HUES6 (cell line): Measurements from ENCODE around the gene SLC25A21.

Experiments used
- H3K27ac ChIP-seq: 2 replicates; pipeline ENCODE4 v1.7.0; 2013; ENCODE audit warnings: low read depth, mild to moderate bottlenecking, low read length, inconsistent platforms
- H3K27me3 ChIP-seq: 2 replicates; pipeline ENCODE4 v1.6.1; 2013; ENCODE audit warnings: low read length; ENCODE audit not compliant: control insufficient read depth, insufficient read depth
- H3K36me3 ChIP-seq: 2 replicates; pipeline ENCODE4 v1.6.1; 2013; ENCODE audit warnings: low read length; ENCODE audit not compliant: control insufficient read depth, insufficient read depth
- H3K4me1 ChIP-seq: 2 replicates; pipeline ENCODE4 v1.6.1; 2013; ENCODE audit warnings: low read length; ENCODE audit not compliant: control insufficient read depth, insufficient read depth
- H3K4me3 ChIP-seq: 2 replicates; pipeline ENCODE4 v1.5.1; 2013; ENCODE audit warnings: low read depth, low read length
- H3K9ac ChIP-seq: one replicate; pipeline ENCODE4 v1.6.1; 2013; ENCODE audit warnings: mild to moderate bottlenecking, low read length
- H3K9me3 ChIP-seq: 2 replicates; pipeline ENCODE4 v1.6.1; 2013; ENCODE audit warnings: low read depth, low read length; ENCODE audit not compliant: control insufficient read depth, insufficient read depth

Gene SLC25A21

DNA sequence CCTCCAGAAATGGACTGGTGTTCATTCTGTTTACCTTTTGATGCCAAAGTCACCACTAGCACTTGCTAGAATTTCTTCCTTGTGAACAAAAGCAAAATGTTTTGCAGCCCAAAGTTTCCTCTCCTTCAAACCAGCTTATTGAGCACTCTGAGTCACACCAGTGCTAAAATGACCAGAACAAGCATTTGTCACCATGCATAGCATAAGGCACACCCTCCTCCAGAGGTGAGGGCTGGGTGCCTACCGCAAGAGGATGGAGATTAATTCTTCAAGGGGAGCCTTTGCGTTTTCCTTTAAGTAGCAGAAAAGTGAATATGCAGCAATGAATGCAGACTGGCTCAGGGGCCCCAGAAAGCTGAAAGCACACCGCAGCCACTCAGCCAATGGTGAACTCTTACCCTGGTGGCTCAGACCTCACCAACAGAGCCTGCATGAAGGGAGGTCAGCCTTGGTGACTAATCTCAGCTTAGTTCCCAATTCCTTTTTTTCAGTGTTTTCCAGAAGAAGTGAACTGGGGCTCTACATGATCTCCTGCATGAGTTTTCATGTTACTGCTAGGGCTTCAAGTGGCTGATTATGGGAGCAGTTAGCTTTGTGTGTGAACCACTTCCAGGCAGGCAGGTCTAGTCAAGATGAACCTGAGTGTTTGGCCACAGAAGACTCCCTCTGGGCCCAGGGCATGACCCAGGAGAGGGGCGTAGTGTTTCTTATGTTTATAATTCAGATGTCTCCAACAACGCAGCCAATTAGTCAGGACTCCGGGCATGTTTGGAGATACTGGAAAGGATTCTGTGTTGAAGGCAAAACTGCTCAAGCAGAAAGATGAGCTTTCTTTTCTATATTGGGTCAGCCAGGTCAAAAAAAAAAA, 414.4 kb downstream of the SLC25A21 start:
- no peaks in the 10 kb centered on the region for H3K9me3 ChIP-seq
- H3K9ac ChIP-seq = no peak overlapping the region
- peaks cover 7% of the 10 kb centered on the region for H3K4me1 ChIP-seq
- H3K4me3 ChIP-seq = no peak overlapping the region
- no peaks in the 10 kb centered on the region for H3K27me3 ChIP-seq
- no peak overlapping the region for H3K27ac ChIP-seq
- H3K36me3 ChIP-seq = no peaks in the 10 kb centered on the region

GRCh38 chr14:36756226-36756625, 416.2 kb downstream of the SLC25A21 start:
- Histone ChIP-seq H3K27ac (no peak overlapping the region), H3K36me3 (no peaks in the 10 kb centered on the region), H3K27me3 (no peaks in the 10 kb centered on the region), H3K4me3 (no peak overlapping the region), H3K4me1 (peaks cover 7% of the 10 kb centered on the region), H3K9me3 (0 out of 2 replicates have a peak, but pooled peaks cover 5% of the 10 kb centered on the region), H3K9ac (no peak overlapping the region)

- Histone ChIP-seq H3K9me3 (0 out of 2 replicates have a peak, but pooled peaks cover 5% of the 10 kb centered on the region), H3K4me1 (peaks cover 7% of the 10 kb centered on the region), H3K9ac (no peak overlapping the region), H3K27ac (no peak overlapping the region), H3K36me3 (no peaks in the 10 kb centered on the region), H3K4me3 (no peak overlapping the region), H3K27me3 (no peaks in the 10 kb centered on the region)
Observed at GRCh38 chr14:36755756-36756155, 416.6 kb downstream of the SLC25A21 start.

DNA sequence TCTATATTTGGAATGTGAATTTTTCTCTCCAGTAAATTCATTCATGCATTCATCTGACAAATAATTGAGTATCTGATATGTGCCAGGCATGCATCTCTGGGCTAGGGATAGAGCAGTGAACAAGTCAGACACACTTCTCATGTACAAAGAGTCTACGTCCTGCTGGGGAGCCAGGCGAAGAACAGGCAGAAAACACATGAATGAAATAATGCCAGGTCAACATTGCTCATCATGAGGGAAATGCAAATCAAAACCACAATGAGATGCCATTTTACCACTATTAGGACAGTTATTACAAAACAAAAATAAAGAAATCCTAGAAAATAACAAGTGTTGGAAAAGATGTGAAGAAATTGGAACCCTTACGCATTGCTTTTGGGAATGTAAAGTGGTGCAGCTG, 420.5 kb downstream of the SLC25A21 start:
- Histone ChIP-seq H3K4me1 (peaks cover 2% of the 10 kb centered on the region; the same call in 1 of the 2 replicates), H3K9ac (no peak overlapping the region), H3K4me3 (no peak overlapping the region), H3K27ac (no peak overlapping the region), H3K36me3 (no peaks in the 10 kb centered on the region), H3K27me3 (no peaks in the 10 kb centered on the region), H3K9me3 (0 out of 2 replicates have a peak, but pooled peaks cover 5% of the 10 kb centered on the region)

- no peaks in the 10 kb centered on the region for H3K27me3 ChIP-seq
- no peak overlapping the region for H3K9ac ChIP-seq
- H3K9me3 ChIP-seq = 0 out of 2 replicates have a peak, but pooled peaks cover 5% of the 10 kb centered on the region
- no peaks in the 10 kb centered on the region for H3K36me3 ChIP-seq
- H3K4me3 ChIP-seq = no peak overlapping the region
- no peak overlapping the region for H3K27ac ChIP-seq
- peaks cover 2% of the 10 kb centered on the region; the same call in 1 of the 2 replicates for H3K4me1 ChIP-seq
Observed at GRCh38 chr14:36751106-36751505, 421.3 kb downstream of the SLC25A21 start.

- Histone ChIP-seq H3K27me3 (no peaks in the 10 kb centered on the region), H3K4me1 (peaks cover 2% of the 10 kb centered on the region; the same call in 1 of the 2 replicates), H3K4me3 (no peak overlapping the region), H3K27ac (no peak overlapping the region), H3K9ac (no peak overlapping the region), H3K9me3 (0 out of 2 replicates have a peak, but pooled peaks cover 5% of the 10 kb centered on the region), H3K36me3 (no peaks in the 10 kb centered on the region)
Observed at GRCh38 chr14:36750244-36750643, 422.2 kb downstream of the SLC25A21 start.

- H3K27ac ChIP-seq = no peak overlapping the region
- 0 out of 2 replicates have a peak, but pooled peaks cover 5% of the 10 kb centered on the region for H3K9me3 ChIP-seq
- no peak overlapping the region for H3K9ac ChIP-seq
- H3K4me3 ChIP-seq = no peak overlapping the region
- no peaks in the 10 kb centered on the region for H3K27me3 ChIP-seq
- peaks cover 2% of the 10 kb centered on the region; the same call in 1 of the 2 replicates for H3K4me1 ChIP-seq
- H3K36me3 ChIP-seq = no peaks in the 10 kb centered on the region
Observed at GRCh38 chr14:36748610-36749213, 423.7 kb downstream of the SLC25A21 start.

- H3K27ac ChIP-seq = no peak overlapping the region
- no peaks in the 10 kb centered on the region for H3K27me3 ChIP-seq
- H3K4me1 ChIP-seq = peaks cover 2% of the 10 kb centered on the region; the same call in 1 of the 2 replicates
- H3K4me3 ChIP-seq = no peak overlapping the region
- no peaks in the 10 kb centered on the region for H3K36me3 ChIP-seq
- H3K9ac ChIP-seq = no peak overlapping the region
- H3K9me3 ChIP-seq = 0 out of 2 replicates have a peak, but pooled peaks cover 2% of the 10 kb centered on the region
Observed at GRCh38 chr14:36747411-36748184, 424.8 kb downstream of the SLC25A21 start.

GRCh38 chr14:36746872-36747271, 425.5 kb downstream of the SLC25A21 start:
- H3K4me3 ChIP-seq = no peak overlapping the region
- H3K9me3 ChIP-seq = no peaks in the 10 kb centered on the region
- H3K4me1 ChIP-seq = peaks cover 2% of the 10 kb centered on the region; the same call in 1 of the 2 replicates
- no peaks in the 10 kb centered on the region; the same call in 1 of the 2 replicates for H3K27me3 ChIP-seq
- no peaks in the 10 kb centered on the region for H3K36me3 ChIP-seq
- no peak overlapping the region for H3K9ac ChIP-seq
- H3K27ac ChIP-seq = no peak overlapping the region

DNA sequence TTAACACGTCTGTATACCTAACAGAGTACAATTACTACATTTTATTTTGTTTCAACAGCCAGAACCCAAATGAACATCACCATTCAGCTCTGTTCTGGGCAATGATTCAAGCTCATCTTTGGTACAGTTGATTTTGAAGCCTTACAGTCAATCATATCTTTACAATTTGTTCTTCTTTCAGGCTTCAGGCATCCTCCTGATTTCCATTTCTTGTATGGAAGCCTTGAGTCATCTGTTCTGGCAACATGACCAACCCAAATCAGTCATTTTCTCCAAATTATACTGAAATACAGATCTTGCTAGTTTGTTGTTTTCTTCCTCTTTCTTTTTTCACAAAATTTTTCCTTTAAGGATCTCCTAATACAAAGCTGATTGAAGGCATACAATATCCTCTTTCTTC, 430.5 kb downstream of the SLC25A21 start:
- Histone ChIP-seq H3K4me3 (no peak overlapping the region), H3K4me1 (no peaks in the 10 kb centered on the region), H3K27ac (no peak overlapping the region), H3K9me3 (no peaks in the 10 kb centered on the region), H3K27me3 (peaks cover 7% of the 10 kb centered on the region; the same call in 1 of the 2 replicates), H3K36me3 (no peaks in the 10 kb centered on the region), H3K9ac (no peak overlapping the region)
